ENCODE measurements around the gene RBBP5. TPM values are rescaled to one million over a fixed set of nuclear protein-coding genes. Genes with fewer than 3 reads are reported as not detected.

RBBP5 gene
- total RNA-seq, 1 experiment from 2014 or later, result 23.8 TPM

DNA sequence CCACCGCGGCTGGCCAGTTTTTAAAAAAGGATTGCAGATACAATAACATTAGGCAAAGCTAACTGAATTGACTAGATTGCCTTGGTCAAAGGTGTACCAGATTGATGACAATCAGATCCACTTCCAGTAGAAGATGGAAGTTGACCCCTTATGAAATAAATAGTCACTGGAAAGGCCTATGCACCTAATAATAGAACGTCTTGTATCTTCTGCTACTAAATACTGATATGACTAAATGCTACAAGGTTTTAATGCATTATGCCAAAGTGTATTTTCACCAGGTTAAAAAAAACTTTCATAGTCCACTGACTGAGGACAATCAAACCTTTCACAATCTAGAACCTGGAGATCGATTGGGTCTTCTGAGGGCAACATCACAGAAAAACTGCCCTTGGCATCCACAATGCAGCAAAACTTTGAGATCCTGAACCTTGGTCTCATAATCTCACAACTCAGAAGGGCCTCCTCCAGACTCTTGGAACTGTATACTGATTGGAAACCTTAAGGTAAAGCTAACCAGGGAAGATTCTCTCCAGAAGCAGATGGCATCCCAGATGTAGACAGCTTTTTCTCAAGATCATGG, 7.8 kb upstream of the RBBP5 start:
- no peak for DNase-seq (ENCODE audit: low spot score)
- no peak for ATAC-seq
- H3K4me1 Mint-ChIP-seq, result no peaks in the 10 kb centered on the region
- POLR2A ChIA-PET, result no interaction called here
- no peak overlapping the region for H3K27ac Mint-ChIP-seq
- H3K9me3 Mint-ChIP-seq, result no peaks in the 10 kb centered on the region
- H3K4me3 Mint-ChIP-seq, result no peak overlapping the region
- H3K27me3 Mint-ChIP-seq (ENCODE audit: low read depth), result no peaks in the 10 kb centered on the region
- TF ChIP-seq, protein P1, sequence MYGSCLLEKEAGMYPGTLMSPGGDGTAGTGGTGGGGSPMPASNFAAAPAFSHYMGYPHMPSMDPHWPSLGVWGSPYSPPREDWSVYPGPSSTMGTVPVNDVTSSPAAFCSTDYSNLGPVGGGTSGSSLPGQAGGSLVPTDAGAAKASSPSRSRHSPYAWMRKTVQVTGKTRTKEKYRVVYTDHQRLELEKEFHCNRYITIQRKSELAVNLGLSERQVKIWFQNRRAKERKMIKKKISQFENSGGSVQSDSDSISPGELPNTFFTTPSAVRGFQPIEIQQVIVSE (CRISPR knock-in tag; IDR thresholded peaks at IDR 0.05; ENCODE audit: borderline replicate concordance), result no peak
- TF ChIP-seq, protein P2, sequence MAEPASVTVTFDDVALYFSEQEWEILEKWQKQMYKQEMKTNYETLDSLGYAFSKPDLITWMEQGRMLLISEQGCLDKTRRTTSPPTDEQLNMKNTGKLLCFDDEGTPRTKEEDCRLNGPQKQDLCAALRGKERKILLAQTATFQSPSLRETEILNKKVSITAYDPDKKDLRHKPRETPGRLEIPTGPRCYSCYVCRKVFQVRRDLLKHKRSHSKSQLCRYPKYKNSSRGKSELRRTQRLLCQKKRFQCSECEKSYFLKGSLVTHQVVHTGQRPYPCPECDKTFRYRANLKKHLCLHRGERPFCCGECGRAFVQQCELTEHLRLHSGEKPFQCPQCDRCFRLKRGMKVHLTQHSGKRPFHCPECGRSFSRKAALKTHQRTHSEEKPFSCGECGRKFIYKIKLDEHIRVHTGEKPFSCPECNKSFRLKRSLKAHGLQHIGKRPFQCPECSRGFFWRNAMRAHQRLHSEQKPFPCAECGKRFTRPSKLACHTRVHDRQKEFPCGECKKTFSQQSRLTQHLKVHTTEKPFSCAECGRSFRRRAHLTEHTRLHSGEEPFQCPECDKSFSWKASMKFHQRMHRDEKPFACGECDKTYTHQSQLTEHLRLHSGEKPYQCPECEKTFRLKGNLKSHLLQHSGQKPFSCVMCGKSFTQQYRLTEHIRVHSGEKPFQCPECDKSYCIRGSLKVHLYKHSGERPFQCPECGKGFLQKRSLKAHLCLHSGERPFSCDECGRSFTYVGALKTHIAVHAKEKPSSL (CRISPR knock-in tag; conservative IDR thresholded peaks at IDR 0.05), result no peak
- no peak for TF ChIP-seq OVOL2 (CRISPR knock-in tag; IDR thresholded peaks at IDR 0.05; ENCODE audit: borderline replicate concordance)
- TF ChIP-seq NFYB (CRISPR knock-in tag; conservative IDR thresholded peaks at IDR 0.05; ENCODE audit: low read depth), result no peak
- TF ChIP-seq TP53 (CRISPR knock-in tag; IDR thresholded peaks at IDR 0.05), result no peak
- no peak for TF ChIP-seq IRF2 (CRISPR knock-in tag; IDR thresholded peaks at IDR 0.05; ENCODE audit: borderline replicate concordance, low read depth)
- no peak for TF ChIP-seq NFE2L1 (CRISPR knock-in tag; IDR thresholded peaks at IDR 0.05)
- TF ChIP-seq ELF4 (CRISPR knock-in tag; IDR thresholded peaks at IDR 0.05; ENCODE audit: low read depth), result no peak
- TF ChIP-seq ZNF317 (CRISPR knock-in tag; IDR thresholded peaks at IDR 0.05; ENCODE audit: borderline replicate concordance, low read depth), result no peak
- TF ChIP-seq, protein P3, sequence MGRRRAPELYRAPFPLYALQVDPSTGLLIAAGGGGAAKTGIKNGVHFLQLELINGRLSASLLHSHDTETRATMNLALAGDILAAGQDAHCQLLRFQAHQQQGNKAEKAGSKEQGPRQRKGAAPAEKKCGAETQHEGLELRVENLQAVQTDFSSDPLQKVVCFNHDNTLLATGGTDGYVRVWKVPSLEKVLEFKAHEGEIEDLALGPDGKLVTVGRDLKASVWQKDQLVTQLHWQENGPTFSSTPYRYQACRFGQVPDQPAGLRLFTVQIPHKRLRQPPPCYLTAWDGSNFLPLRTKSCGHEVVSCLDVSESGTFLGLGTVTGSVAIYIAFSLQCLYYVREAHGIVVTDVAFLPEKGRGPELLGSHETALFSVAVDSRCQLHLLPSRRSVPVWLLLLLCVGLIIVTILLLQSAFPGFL (CRISPR knock-in tag; IDR thresholded peaks at IDR 0.05; ENCODE audit: borderline replicate concordance), result no peak
- TF ChIP-seq, protein P4, sequence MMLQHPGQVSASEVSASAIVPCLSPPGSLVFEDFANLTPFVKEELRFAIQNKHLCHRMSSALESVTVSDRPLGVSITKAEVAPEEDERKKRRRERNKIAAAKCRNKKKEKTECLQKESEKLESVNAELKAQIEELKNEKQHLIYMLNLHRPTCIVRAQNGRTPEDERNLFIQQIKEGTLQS (CRISPR knock-in tag; conservative IDR thresholded peaks at IDR 0.05), result no peak
- TF ChIP-seq, protein P5, sequence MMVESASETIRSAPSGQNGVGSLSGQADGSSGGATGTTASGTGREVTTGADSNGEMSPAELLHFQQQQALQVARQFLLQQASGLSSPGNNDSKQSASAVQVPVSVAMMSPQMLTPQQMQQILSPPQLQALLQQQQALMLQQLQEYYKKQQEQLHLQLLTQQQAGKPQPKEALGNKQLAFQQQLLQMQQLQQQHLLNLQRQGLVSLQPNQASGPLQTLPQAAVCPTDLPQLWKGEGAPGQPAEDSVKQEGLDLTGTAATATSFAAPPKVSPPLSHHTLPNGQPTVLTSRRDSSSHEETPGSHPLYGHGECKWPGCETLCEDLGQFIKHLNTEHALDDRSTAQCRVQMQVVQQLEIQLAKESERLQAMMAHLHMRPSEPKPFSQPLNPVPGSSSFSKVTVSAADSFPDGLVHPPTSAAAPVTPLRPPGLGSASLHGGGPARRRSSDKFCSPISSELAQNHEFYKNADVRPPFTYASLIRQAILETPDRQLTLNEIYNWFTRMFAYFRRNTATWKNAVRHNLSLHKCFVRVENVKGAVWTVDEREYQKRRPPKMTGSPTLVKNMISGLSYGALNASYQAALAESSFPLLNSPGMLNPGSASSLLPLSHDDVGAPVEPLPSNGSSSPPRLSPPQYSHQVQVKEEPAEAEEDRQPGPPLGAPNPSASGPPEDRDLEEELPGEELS (CRISPR knock-in tag; IDR thresholded peaks at IDR 0.05), result no peak
- no peak for TF ChIP-seq ZNF138 (CRISPR knock-in tag; conservative IDR thresholded peaks at IDR 0.05)
- TF ChIP-seq, protein P6, sequence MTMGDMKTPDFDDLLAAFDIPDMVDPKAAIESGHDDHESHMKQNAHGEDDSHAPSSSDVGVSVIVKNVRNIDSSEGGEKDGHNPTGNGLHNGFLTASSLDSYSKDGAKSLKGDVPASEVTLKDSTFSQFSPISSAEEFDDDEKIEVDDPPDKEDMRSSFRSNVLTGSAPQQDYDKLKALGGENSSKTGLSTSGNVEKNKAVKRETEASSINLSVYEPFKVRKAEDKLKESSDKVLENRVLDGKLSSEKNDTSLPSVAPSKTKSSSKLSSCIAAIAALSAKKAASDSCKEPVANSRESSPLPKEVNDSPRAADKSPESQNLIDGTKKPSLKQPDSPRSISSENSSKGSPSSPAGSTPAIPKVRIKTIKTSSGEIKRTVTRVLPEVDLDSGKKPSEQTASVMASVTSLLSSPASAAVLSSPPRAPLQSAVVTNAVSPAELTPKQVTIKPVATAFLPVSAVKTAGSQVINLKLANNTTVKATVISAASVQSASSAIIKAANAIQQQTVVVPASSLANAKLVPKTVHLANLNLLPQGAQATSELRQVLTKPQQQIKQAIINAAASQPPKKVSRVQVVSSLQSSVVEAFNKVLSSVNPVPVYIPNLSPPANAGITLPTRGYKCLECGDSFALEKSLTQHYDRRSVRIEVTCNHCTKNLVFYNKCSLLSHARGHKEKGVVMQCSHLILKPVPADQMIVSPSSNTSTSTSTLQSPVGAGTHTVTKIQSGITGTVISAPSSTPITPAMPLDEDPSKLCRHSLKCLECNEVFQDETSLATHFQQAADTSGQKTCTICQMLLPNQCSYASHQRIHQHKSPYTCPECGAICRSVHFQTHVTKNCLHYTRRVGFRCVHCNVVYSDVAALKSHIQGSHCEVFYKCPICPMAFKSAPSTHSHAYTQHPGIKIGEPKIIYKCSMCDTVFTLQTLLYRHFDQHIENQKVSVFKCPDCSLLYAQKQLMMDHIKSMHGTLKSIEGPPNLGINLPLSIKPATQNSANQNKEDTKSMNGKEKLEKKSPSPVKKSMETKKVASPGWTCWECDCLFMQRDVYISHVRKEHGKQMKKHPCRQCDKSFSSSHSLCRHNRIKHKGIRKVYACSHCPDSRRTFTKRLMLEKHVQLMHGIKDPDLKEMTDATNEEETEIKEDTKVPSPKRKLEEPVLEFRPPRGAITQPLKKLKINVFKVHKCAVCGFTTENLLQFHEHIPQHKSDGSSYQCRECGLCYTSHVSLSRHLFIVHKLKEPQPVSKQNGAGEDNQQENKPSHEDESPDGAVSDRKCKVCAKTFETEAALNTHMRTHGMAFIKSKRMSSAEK (CRISPR knock-in tag; IDR thresholded peaks at IDR 0.05; ENCODE audit: borderline replicate concordance), result no peak
- H3K36me3 Mint-ChIP-seq, result no peaks in the 10 kb centered on the region
- CTCF ChIA-PET, result interaction anchor here (1.0 kb wide), 1 partner anchor 68 kb away, joined by 3 read pairs; no protein-coding TSS in a partner anchor
